KG1 (cell line): Measurements from ENCODE around the gene SHC2.
"Not testable (repeated sequence)": the region's sequence is repeated elsewhere in the genome, so short reads cannot be mapped to it uniquely, and the experiment has no call there.

Experiments
- DNase-seq: peaks from one replicate; lab custom pipeline; 2025; lab: John Stamatoyannopoulos, UW

SHC2 gene

GRCh38 chr19:422917-423226 is 38.0 kb downstream of the SHC2 start:
- not testable (repeated sequence) for DNase-seq

- DNase-seq: no peak
Measured at GRCh38 chr19:422213-422916, 38.5 kb downstream of the SHC2 start.

- DNase-seq: no peak
Measured at GRCh38 chr19:419721-420515, 40.9 kb downstream of the SHC2 start.

GRCh38 chr19:418761-419671 is 41.8 kb downstream of the SHC2 start:
- DNase-seq: no peak

- no peak for DNase-seq
Measured at GRCh38 chr19:416416-416815, 44.4 kb downstream of the SHC2 start.

- DNase-seq: no peak
Measured at GRCh38 chr19:415292-415691, 45.5 kb downstream of the SHC2 start.

- DNase-seq: no peak
Measured at GRCh38 chr19:413756-414420, 46.9 kb downstream of the SHC2 start.

- DNase-seq: no peak
Measured at GRCh38 chr19:412356-413355, 48.2 kb downstream of the SHC2 start.

- DNase-seq: no peak
Measured at GRCh38 chr19:411723-412355, 49.0 kb downstream of the SHC2 start.

- DNase-seq: not testable (repeated sequence)
Measured at GRCh38 chr19:411121-411722, 49.6 kb downstream of the SHC2 start.

GRCh38 chr19:410243-410781 is 50.5 kb downstream of the SHC2 start:
- DNase-seq: no peak

GRCh38 chr19:409516-410242 is 51.2 kb downstream of the SHC2 start:
- no peak for DNase-seq

GRCh38 chr19:408902-409515 is 51.8 kb downstream of the SHC2 start, which contains the start of gene C2CD4C:
C2CD4C (minus strand) TSS chr19:409147; CDS start chr19:408361, 786 bp downstream.
- DNase-seq: no peak

- no peak for DNase-seq
Measured at GRCh38 chr19:408441-408901, 52.4 kb downstream of the SHC2 start.

GRCh38 chr19:407511-408440 is 53.1 kb downstream of the SHC2 start:
- DNase-seq: no peak

GRCh38 chr19:406971-407510 is 53.8 kb downstream of the SHC2 start:
- DNase-seq: no peak
